ENCODE results near the gene PDE2A.

The PDE2A gene

DNA sequence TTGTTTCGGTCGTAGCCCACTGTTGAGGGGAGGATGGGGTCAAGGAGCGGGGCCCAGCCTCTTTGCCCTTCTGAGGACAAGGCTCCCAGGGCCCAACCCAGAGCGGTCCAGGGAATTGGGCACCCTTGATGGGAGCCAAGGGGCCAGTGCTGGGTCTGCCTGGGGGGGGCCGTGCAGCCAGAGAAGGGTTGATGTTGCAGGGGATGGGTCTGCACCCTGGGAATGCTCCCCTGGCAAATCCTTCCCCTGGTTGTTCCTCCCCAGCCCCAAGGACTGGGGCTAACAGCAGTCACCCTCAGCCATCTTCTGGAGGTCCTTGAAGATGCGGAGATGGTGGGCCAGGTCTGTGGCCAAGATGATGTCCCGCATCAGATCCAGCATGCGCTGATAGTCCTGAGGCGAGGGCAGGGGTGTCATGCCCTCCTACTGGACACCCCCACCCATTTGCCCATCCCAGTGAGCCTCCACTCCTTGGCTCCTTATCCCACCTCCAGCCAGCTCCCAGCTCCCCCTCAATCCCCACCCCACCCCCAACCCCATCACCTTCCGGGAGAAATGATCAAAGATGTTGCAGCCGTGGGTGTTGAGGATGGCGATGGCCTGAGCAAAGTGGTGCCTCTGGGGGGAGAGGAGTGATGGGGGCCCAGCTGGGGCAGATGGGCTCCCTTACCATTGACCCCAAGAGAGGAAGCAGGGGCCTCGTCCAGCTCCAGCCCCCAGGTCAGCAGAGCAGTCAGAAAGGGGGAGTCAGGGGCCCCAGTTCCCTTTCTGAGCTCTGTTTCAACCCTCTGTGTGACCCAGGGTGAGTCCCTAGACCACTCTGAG is 95.0 kb downstream of the PDE2A start (continued):
- TF ChIP-seq SNAI2 (CRISPR knock-in tag; IDR thresholded peaks at IDR 0.05) (no peak), GLIS3 (CRISPR knock-in tag; IDR thresholded peaks at IDR 0.05) (no peak), ZNF565 (CRISPR knock-in tag; conservative IDR thresholded peaks at IDR 0.05; ENCODE audit: low read depth) (no peak), TCF4 (CRISPR knock-in tag; IDR thresholded peaks at IDR 0.05; ENCODE audit: borderline replicate concordance) (no peak), CSRNP3 (CRISPR knock-in tag; IDR thresholded peaks at IDR 0.05) (no peak), RARB (CRISPR knock-in tag; IDR thresholded peaks at IDR 0.05) (no peak)
- TF ChIP-seq, protein P1, sequence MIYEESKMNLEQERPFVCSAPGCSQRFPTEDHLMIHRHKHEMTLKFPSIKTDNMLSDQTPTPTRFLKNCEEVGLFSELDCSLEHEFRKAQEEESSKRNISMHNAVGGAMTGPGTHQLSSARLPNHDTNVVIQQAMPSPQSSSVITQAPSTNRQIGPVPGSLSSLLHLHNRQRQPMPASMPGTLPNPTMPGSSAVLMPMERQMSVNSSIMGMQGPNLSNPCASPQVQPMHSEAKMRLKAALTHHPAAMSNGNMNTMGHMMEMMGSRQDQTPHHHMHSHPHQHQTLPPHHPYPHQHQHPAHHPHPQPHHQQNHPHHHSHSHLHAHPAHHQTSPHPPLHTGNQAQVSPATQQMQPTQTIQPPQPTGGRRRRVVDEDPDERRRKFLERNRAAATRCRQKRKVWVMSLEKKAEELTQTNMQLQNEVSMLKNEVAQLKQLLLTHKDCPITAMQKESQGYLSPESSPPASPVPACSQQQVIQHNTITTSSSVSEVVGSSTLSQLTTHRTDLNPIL (CRISPR knock-in tag; IDR thresholded peaks at IDR 0.05; ENCODE audit: low read depth), result no peak

- no peak for ATAC-seq
- no peak for TF ChIP-seq OSR1 (CRISPR knock-in tag; IDR thresholded peaks at IDR 0.05)
- TF ChIP-seq, protein P1 (CRISPR knock-in tag; IDR thresholded peaks at IDR 0.05; ENCODE audit: low read depth), result no peak
- TF ChIP-seq CSRNP3 (CRISPR knock-in tag; IDR thresholded peaks at IDR 0.05), result no peak
- no peak for TF ChIP-seq PPARA (CRISPR knock-in tag; IDR thresholded peaks at IDR 0.05; ENCODE audit: borderline replicate concordance)
- TF ChIP-seq ZNF565 (CRISPR knock-in tag; conservative IDR thresholded peaks at IDR 0.05; ENCODE audit: low read depth), result no peak
- TF ChIP-seq, protein P2, sequence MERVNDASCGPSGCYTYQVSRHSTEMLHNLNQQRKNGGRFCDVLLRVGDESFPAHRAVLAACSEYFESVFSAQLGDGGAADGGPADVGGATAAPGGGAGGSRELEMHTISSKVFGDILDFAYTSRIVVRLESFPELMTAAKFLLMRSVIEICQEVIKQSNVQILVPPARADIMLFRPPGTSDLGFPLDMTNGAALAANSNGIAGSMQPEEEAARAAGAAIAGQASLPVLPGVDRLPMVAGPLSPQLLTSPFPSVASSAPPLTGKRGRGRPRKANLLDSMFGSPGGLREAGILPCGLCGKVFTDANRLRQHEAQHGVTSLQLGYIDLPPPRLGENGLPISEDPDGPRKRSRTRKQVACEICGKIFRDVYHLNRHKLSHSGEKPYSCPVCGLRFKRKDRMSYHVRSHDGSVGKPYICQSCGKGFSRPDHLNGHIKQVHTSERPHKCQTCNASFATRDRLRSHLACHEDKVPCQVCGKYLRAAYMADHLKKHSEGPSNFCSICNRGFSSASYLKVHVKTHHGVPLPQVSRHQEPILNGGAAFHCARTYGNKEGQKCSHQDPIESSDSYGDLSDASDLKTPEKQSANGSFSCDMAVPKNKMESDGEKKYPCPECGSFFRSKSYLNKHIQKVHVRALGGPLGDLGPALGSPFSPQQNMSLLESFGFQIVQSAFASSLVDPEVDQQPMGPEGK (CRISPR knock-in tag; IDR thresholded peaks at IDR 0.05; ENCODE audit: borderline replicate concordance), result no peak
- no peak for TF ChIP-seq ESRRG (CRISPR knock-in tag; IDR thresholded peaks at IDR 0.05)
- no peak for TF ChIP-seq ZFP30 (CRISPR knock-in tag; IDR thresholded peaks at IDR 0.05)
- TF ChIP-seq ZFP3 (CRISPR knock-in tag; IDR thresholded peaks at IDR 0.05), result no peak
- TF ChIP-seq TOX (CRISPR knock-in tag; IDR thresholded peaks at IDR 0.05; ENCODE audit: borderline replicate concordance), result no peak
- TF ChIP-seq ZNF8 (CRISPR knock-in tag; IDR thresholded peaks at IDR 0.05), result no peak
- TF ChIP-seq SNAI2 (CRISPR knock-in tag; IDR thresholded peaks at IDR 0.05), result no peak
- no peak for TF ChIP-seq CSDC2 (CRISPR knock-in tag; IDR thresholded peaks at IDR 0.05)
- TF ChIP-seq GLIS3 (CRISPR knock-in tag; IDR thresholded peaks at IDR 0.05), result no peak
- TF ChIP-seq ARNTL (CRISPR knock-in tag; IDR thresholded peaks at IDR 0.05; ENCODE audit: borderline replicate concordance, low read depth), result no peak
- no peak for TF ChIP-seq ISL1 (CRISPR knock-in tag; IDR thresholded peaks at IDR 0.05)
- no peak for TF ChIP-seq ZNF70 (CRISPR knock-in tag; IDR thresholded peaks at IDR 0.05)
- TF ChIP-seq RARB (CRISPR knock-in tag; IDR thresholded peaks at IDR 0.05), result no peak
- TF ChIP-seq BACH2 (CRISPR knock-in tag; IDR thresholded peaks at IDR 0.05; ENCODE audit: borderline replicate concordance), result no peak
These were observed 95.7 kb downstream of the PDE2A start for GRCh38 chr11:72578566-72578965.

- no peak for ATAC-seq
- TF ChIP-seq TOX (CRISPR knock-in tag; IDR thresholded peaks at IDR 0.05; ENCODE audit: borderline replicate concordance) (no peak), ZC3H10 (CRISPR knock-in tag; IDR thresholded peaks at IDR 0.05) (no peak), ZNF70 (CRISPR knock-in tag; IDR thresholded peaks at IDR 0.05) (no peak), TCF4 (CRISPR knock-in tag; IDR thresholded peaks at IDR 0.05; ENCODE audit: borderline replicate concordance) (no peak), TSHZ2 (CRISPR knock-in tag; IDR thresholded peaks at IDR 0.05) (no peak)
- TF ChIP-seq, protein P1 (CRISPR knock-in tag; IDR thresholded peaks at IDR 0.05; ENCODE audit: low read depth), result no peak
- TF ChIP-seq, protein P3, sequence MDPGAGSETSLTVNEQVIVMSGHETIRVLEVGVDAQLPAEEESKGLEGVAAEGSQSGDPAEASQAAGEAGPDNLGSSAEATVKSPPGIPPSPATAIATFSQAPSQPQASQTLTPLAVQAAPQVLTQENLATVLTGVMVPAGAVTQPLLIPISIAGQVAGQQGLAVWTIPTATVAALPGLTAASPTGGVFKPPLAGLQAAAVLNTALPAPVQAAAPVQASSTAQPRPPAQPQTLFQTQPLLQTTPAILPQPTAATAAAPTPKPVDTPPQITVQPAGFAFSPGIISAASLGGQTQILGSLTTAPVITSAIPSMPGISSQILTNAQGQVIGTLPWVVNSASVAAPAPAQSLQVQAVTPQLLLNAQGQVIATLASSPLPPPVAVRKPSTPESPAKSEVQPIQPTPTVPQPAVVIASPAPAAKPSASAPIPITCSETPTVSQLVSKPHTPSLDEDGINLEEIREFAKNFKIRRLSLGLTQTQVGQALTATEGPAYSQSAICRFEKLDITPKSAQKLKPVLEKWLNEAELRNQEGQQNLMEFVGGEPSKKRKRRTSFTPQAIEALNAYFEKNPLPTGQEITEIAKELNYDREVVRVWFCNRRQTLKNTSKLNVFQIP (CRISPR knock-in tag; IDR thresholded peaks at IDR 0.05; ENCODE audit: borderline replicate concordance, low read depth), result no peak
These were observed 96.2 kb downstream of the PDE2A start for GRCh38 chr11:72578051-72578450.

All from SK-N-SH treated with all-trans-retinoic acid at 6 μM for 48 hours (cell line).